ENCODE measurements around the gene ZBED3. TPM values are rescaled to one million over a fixed set of nuclear protein-coding genes. Genes with fewer than 3 reads are reported as not detected.

The ZBED3 gene
- total RNA-seq, 2 experiments from 2014 or later, result 3.6 to 13.2 TPM

DNA sequence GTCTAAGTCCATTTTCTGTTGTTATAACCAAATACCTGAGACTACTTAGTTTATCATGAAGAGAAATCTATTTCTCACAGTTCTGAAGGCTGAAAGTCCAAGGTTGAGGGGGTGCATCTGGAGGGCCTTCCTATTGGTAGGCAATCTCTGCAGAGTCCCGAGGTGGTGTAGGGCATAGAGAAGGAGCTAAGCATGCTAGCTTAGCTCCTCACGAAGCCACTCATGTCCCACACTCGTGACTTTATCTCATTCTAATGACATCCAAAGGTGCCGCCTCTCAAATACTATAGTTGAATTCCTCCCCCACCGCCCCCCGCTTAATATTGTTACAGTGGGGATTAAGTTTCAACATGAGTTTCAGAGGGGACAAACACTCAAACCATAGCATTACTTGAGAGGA lies 36.0 kb upstream of the ZBED3 start:
- Histone ChIP-seq H3K4me3 (ENCODE audit: low read depth, low read length, poor library complexity, severe bottlenecking) (no peak overlapping the region), H3K36me3 (ENCODE audit: insufficient read depth, low read length) (peaks cover 8% of the 10 kb centered on the region), H3K9me3 (ENCODE audit: low read length) (0 out of 2 replicates have a peak, but pooled peaks cover 4% of the 10 kb centered on the region), H3K4me2 (ENCODE audit: low read length) (no peak overlapping the region), H3K79me2 (ENCODE audit: insufficient read depth, low read depth, low read length) (no peaks in the 10 kb centered on the region), H3K27ac (ENCODE audit: low read depth, low read length, poor library complexity, severe bottlenecking) (no peak overlapping the region), H2AFZ (ENCODE audit: low read length) (no peak overlapping the region), H4K20me1 (ENCODE audit: insufficient read depth, low read length) (no peaks in the 10 kb centered on the region), H3K9me2 (ENCODE audit: insufficient read depth, low read length) (no peaks in the 10 kb centered on the region), H3K4me1 (ENCODE audit: insufficient read depth, low read length, poor library complexity, severe bottlenecking) (no peaks in the 10 kb centered on the region)
- no peak for TF ChIP-seq EZH2phosphoT487 (IDR thresholded peaks at IDR 0.05; ENCODE audit: borderline replicate concordance, low read depth, low read length)
- TF ChIP-seq, protein P1, sequence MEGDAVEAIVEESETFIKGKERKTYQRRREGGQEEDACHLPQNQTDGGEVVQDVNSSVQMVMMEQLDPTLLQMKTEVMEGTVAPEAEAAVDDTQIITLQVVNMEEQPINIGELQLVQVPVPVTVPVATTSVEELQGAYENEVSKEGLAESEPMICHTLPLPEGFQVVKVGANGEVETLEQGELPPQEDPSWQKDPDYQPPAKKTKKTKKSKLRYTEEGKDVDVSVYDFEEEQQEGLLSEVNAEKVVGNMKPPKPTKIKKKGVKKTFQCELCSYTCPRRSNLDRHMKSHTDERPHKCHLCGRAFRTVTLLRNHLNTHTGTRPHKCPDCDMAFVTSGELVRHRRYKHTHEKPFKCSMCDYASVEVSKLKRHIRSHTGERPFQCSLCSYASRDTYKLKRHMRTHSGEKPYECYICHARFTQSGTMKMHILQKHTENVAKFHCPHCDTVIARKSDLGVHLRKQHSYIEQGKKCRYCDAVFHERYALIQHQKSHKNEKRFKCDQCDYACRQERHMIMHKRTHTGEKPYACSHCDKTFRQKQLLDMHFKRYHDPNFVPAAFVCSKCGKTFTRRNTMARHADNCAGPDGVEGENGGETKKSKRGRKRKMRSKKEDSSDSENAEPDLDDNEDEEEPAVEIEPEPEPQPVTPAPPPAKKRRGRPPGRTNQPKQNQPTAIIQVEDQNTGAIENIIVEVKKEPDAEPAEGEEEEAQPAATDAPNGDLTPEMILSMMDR (conservative IDR thresholded peaks at IDR 0.05; ENCODE audit: low read length), result no peak
- POLR2A ChIA-PET, result no interaction called here
- intact Hi-C loops (cut with micrococcal nuclease; ENCODE audit: unreplicated experiment), result no loop called here
- CTCF ChIA-PET (ENCODE audit: unreplicated experiment), result no interaction called here
- no peak for DNase-seq (ENCODE audit: low spot score)
- BruUV-seq (replicated peaks), result no TSS peak

DNA sequence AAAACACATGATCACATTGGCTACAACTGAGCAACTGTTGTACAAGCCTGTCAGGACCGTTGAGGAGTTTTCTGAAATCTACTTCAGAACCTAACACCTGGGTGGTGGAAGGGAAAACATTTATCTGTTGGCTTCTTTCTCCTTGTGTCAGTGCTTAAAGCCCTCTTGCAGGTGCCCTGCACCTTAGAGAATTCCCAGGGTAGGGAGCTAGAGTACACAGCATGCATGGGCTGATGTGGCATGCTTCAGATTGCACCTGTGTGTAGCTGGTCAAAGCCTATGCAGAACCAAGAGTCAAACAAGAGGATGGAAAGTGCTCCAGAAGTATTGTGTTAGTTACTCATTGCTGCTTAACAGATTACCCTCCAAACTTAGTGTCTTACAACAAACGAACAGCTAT lies 33.6 kb upstream of the ZBED3 start:
- Histone ChIP-seq H3K27ac (ENCODE audit: low read depth, low read length, poor library complexity, severe bottlenecking) (no peak overlapping the region), H3K79me2 (ENCODE audit: insufficient read depth, low read depth, low read length) (no peaks in the 10 kb centered on the region), H3K9me3 (ENCODE audit: low read length) (0 out of 2 replicates have a peak, but pooled peaks cover 4% of the 10 kb centered on the region), H3K9me2 (ENCODE audit: insufficient read depth, low read length) (no peaks in the 10 kb centered on the region), H3K4me1 (ENCODE audit: insufficient read depth, low read length, poor library complexity, severe bottlenecking) (no peaks in the 10 kb centered on the region), H4K20me1 (ENCODE audit: insufficient read depth, low read length) (no peaks in the 10 kb centered on the region), H3K4me3 (ENCODE audit: low read depth, low read length, poor library complexity, severe bottlenecking) (no peak overlapping the region), H3K36me3 (ENCODE audit: insufficient read depth, low read length) (peaks cover 8% of the 10 kb centered on the region), H2AFZ (ENCODE audit: low read length) (no peak overlapping the region), H3K4me2 (ENCODE audit: low read length) (no peak overlapping the region)
- intact Hi-C loops (cut with micrococcal nuclease; ENCODE audit: unreplicated experiment), result no loop called here
- no peak for TF ChIP-seq EZH2phosphoT487 (IDR thresholded peaks at IDR 0.05; ENCODE audit: borderline replicate concordance, low read depth, low read length)
- TF ChIP-seq, protein P1 (conservative IDR thresholded peaks at IDR 0.05; ENCODE audit: low read length), result no peak
- ChIA-PET POLR2A (interaction anchor here (1.0 kb wide), 1 partner anchor 17 kb away, joined by 4 read pairs; no protein-coding TSS in a partner anchor), CTCF (ENCODE audit: unreplicated experiment) (no interaction called here)
- no TSS peak for BruUV-seq (replicated peaks)
- no peak for DNase-seq (ENCODE audit: low spot score)

DNA sequence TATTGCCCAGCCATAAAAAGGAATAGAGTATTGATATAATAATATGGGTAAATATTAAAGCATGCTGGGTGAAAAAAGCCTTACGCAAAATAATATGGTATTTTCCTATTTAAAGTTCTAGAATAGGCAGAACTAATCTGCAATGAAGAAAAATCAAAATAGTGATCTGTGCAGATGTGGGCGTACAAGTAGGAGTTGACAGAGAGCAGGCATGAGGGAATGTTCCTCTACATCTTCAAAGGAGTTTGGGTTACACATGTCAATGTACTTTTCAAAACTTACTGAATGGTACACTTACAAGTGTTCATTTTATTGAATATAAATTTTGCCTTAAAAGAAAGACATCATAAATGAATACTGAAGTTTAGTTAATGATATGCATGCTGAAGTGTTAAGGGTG lies 33.0 kb upstream of the ZBED3 start:
- Histone ChIP-seq H3K4me1 (ENCODE audit: insufficient read depth, low read length, poor library complexity, severe bottlenecking) (no peaks in the 10 kb centered on the region), H3K4me2 (ENCODE audit: low read length) (no peak overlapping the region), H2AFZ (ENCODE audit: low read length) (no peak overlapping the region), H3K79me2 (ENCODE audit: insufficient read depth, low read depth, low read length) (no peaks in the 10 kb centered on the region), H3K4me3 (ENCODE audit: low read depth, low read length, poor library complexity, severe bottlenecking) (no peak overlapping the region), H4K20me1 (ENCODE audit: insufficient read depth, low read length) (no peaks in the 10 kb centered on the region), H3K9me2 (ENCODE audit: insufficient read depth, low read length) (no peaks in the 10 kb centered on the region), H3K9me3 (ENCODE audit: low read length) (0 out of 2 replicates have a peak, but pooled peaks cover 4% of the 10 kb centered on the region), H3K36me3 (ENCODE audit: insufficient read depth, low read length) (peaks cover 8% of the 10 kb centered on the region), H3K27ac (ENCODE audit: low read depth, low read length, poor library complexity, severe bottlenecking) (no peak overlapping the region)
- POLR2A ChIA-PET, result no interaction called here
- TF ChIP-seq, protein P1 (conservative IDR thresholded peaks at IDR 0.05; ENCODE audit: low read length), result no peak
- no peak for TF ChIP-seq EZH2phosphoT487 (IDR thresholded peaks at IDR 0.05; ENCODE audit: borderline replicate concordance, low read depth, low read length)
- DNase-seq (ENCODE audit: low spot score), result no peak
- intact Hi-C loops (cut with micrococcal nuclease; ENCODE audit: unreplicated experiment), result no loop called here
- CTCF ChIA-PET (ENCODE audit: unreplicated experiment), result no interaction called here
- BruUV-seq (replicated peaks), result no TSS peak
